ENCODE data around the gene ACSL6. TPM values are rescaled to one million over a fixed set of nuclear protein-coding genes. Genes with fewer than 3 reads are reported as not detected.

The ACSL6 gene
- total RNA-seq, 1 experiment from 2014 or later, result 0.06 TPM

DNA sequence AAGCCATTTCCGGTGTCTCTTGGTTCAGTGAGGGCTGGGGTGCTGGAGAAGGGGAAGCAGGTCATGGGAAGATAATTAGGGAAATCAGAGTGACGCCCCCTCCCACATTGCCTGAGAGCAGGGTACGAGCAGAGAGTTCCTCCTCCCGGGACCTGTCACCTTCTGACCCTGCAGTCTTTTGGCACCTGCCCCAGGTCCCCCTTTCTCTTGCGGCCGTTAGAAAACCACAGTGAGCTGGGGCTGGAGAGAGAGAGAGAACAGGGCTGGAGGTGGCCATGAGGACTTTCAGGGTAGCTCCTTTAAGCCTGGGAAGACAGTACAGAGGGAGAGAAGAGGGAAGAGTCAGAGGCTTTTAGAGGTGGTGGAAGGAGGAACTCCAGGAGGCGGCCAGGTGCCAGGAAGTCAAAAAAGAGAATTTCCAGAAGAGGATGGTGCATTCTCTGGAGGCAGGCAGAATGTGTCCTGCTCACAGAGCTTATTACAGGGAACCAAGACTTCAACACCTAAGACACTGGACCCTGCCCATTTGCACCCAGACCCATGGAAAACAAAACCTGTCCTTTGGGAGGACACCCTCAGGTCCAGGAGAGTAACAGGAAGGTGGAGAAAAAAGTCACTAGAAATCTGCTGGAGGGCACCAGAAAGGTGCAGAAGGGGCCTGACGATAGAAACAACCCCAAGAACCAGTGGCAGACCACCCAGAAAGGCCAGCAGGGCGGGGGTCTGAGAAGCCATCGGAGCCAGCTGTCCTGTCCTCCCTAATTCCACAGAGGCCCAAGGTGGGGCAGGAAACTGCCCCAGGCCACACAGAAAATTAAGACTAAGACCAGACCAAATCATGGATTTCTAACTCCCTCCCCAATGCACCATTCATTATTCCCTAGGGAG lies 6.5 kb upstream of the ACSL6 start:
- DNase-seq (ENCODE audit: low read depth), result no peak

DNA sequence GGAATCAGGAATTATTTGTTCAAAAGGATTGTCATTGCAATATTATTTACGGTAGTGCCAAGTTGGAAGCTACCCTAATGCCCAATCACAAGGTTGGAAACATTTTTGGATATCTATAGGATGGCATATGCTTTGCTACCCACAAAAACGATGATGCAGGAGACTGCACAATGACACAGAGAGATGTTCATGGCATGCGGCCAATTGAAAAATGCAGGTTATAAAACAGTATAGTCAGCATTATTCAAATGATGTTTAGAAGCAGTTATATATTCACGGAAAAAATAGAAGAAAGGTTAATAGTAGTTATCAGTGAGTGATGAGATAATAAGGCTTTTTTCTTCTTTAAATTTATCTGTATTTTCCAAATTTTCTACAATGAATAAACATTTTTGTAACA lies 5.9 kb upstream of the ACSL6 start:
- no peak for DNase-seq (ENCODE audit: low read depth)

DNA sequence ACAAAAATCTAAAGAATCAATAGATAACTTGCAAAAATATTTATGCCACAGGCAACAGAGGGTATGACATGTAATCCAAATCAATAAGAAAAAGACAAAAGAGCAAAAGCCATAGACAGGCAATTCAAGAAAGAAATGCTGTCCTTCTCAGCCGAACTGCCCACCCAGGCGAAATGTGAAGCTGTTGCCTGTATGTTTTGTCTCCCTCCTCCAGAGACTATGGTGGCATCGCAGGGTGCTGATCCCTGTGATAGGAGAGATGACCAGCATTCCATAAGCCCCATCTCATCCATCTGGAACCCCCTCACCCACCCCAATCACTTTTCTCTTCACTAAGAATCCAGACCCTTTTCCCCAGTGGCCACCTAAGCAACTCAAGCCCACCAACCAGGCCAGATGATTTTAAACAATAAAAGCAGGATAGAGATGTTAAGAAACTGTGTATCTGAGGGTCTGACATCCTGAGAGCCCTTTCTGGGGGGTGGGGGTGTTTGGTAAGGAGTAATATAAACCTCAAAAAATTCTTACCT lies 5.3 kb upstream of the ACSL6 start:
- DNase-seq (ENCODE audit: low read depth), result no peak

DNA sequence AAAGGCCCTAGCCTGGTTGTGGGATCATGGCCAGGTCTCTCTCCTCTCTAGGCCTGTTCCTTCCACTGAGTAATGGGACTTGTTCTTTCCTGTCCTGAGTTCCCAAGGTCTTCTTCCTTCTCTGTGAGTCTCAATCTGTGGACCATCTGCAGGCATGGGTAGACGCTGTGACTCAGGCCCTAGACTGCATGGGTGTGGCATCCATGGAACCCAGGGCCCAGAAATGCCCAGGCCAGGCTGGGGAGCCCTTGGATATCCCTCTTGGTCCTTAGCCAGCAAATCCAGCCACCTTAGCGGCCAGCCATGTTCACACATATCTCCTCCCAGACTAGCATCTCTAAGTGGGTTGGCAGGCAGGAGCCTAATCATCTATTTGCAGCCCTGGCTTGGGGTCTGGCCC lies 2.3 kb upstream of the ACSL6 start:
- no peak for DNase-seq (ENCODE audit: low read depth)

DNA sequence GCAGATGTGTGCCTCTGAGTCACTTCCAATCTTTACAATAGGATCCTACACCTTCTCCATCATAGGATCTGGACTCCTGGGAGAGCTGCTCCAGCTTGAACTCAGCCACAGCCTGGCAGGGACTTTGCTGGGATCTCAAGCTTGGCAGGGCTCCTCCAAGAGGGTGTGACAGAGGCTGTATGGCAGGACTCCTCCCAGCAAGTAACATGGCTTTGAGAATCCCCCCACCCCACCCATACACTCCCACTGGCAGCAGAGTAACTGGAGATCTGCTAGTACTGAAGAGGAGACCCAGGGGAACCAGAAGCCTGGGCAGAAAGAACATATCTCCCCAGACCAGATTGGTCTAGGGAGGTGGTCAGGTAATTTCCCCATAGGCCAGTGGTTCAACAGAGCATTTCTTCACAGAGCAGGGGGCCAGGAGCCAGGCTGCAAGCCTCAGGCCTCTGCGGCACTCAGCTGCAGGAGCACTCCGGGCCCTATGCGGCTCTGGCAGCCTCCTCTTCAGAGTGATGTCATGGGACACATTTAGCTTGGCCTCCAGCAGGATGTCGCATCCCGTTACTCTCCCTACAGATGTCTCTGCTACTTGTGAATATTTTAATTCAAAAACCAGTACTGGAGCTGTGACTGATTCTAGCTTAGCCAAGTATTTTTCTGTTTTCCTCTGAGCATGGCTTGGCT lies 1.7 kb upstream of the ACSL6 start:
- DNase-seq (ENCODE audit: low read depth), result no peak

DNA sequence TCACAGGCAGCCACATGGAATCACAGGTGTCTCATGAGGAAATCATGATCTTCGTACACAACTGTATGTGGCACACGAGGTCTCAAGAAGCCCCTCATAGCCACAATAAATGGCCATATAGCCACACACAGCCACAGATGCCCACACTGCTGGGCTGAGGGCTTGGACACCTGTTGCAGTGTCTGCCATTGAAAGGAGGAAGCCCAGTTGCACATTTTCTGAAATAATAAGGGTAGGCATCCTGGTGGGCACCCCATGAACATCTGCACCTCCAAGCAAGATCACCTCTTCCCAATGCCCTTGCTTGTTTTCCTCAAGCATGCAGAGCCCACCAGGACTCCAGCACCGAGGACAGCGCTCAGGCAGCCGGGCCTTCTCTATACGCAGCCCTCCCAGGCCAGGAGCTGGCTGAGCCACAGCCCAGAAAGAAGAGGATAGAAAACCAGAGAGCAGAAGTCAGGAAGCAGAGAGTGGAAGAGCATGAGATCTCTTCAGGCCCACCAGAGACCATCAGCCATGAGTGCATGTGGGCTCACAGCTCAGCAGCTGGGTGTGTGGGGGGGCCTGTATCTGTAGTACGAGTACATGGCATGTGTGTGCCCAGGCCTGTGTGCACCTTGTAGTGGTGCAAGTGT lies 1.0 kb upstream of the ACSL6 start:
- peak; percentile 50 for DNase-seq (ENCODE audit: low read depth)

DNA sequence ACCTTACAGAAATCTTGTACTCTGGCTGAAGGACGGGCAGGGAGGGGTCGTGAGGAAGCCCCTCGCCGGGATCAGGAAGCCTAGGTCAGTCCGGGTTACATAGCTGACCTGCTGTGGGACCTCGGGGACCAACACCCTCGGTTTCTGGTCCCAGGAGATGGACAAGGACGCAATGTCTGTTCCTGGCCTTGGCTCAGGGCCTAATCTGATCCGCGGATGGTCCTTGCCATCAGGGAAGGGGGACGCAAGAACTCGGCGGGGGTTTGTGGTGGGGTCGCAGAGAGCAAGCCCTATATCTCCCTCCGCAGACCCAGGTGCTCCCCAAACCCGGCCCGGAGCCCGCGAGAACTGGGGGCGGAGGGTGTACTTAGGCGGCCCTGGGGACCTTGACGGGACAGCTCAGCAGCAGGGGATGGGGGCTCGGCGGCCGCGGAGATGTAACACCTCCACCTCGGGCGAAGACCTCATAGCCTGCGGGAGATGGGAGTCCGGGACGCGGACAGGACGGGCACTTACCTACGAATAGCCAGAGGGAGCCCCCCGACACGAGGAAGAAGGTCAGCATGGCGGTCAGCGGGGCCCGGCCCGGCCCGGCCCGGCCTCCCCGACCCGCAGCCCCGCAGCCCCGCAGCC lies 353 bp downstream of the ACSL6 start:
- no peak for DNase-seq (ENCODE audit: low read depth)

DNA sequence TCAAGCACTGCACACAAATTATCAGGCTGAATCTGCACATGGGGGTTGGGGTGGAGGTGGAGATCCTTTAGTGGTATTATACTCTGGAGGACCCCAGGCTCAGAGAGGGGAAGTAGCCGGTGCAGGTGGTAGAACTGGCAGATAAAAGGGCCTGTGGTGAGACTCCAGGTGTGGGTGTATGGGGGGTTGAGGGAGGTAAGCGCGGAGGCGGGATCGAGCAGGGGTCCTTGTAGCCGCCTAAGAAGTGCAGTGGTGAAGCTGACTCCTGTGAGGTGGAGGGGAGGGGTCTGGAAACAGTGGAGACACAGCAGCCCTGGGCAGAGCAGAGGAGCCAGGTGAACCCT lies 841 bp downstream of the ACSL6 start:
- no peak for DNase-seq (ENCODE audit: low read depth)

DNA sequence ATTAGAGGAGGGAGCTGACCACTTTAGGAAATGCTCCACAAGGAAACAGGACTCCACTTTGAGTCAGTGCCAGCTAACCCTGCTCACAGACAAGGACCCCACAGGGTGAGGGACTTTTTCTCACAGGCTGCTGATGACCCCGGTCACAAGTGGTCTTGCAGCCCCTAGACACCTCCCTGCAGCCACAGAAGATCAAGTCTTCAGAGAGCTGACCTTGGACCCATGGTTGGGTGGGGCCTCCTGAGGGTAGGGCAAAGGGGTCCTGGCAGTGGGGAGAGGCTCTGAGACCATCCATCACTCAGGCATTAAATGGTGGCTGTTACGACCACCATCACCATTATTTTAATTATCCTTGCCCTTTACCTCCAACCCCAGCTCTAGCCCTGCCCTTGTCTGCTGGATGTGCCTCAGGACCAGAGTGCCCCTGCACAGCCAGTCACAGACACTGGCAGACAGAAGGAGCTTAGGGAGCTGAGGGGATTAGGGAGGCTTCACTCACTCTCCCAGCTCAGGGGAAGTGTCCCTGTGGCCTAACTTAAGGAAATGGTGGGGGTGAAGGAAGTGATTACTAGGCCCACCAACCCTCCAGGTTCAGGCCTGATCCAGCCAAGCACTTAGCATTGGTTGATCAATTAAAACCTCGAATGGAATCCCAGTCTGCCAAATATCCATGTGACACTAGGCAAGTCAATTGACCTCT lies 1.6 kb downstream of the ACSL6 start:
- DNase-seq (ENCODE audit: low read depth), result no peak

DNA sequence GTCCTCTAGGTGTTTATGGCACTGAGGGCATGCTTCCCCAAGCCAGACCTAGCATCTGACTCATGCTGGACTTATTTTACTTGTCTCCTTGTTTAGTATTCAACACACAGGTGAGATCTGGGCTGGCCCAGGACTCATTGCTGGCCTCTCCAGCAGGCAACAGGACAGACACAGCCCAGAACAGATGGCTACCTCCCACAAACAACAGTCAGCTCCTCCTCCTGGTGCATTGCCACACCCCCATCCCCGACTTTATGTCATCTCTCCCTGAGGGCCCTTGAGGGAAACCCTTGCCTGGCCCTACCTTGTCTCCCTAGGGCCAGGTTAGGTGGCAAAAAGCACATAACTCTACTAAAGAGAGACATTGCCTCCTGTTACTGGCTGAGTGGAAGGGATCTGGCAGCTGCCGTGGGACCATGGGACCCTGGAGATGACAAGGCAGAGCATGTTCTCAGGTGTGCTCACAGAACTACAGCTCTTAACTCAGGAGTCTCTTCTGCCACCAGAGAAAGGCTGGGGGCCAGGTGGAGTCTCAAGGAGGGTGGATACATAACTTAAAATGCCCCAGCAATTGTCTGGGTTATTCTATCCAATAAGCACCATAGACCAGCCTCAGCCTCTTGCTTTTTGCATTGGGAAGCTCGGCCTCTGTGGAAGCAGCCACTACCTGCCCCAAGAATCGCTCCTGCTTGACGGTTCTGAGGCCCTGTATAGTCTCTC lies 2.3 kb downstream of the ACSL6 start:
- DNase-seq (ENCODE audit: low read depth), result no peak

DNA sequence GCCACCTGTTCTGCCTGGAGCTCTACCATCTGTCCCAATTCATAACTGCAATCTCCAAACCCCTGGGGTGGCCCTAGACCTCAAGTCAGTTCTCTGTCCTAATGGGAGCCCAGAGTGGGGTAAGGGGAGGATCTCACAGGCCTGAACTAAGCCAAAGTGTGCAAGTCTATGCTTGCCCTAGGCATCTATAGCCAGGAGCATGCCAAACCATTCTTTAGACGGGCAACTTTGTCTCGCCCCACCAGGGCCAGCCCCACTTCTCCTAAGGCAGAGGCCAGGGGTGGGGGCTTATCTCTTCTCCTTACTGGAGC lies 3.3 kb downstream of the ACSL6 start:
- no peak for DNase-seq (ENCODE audit: low read depth)

DNA sequence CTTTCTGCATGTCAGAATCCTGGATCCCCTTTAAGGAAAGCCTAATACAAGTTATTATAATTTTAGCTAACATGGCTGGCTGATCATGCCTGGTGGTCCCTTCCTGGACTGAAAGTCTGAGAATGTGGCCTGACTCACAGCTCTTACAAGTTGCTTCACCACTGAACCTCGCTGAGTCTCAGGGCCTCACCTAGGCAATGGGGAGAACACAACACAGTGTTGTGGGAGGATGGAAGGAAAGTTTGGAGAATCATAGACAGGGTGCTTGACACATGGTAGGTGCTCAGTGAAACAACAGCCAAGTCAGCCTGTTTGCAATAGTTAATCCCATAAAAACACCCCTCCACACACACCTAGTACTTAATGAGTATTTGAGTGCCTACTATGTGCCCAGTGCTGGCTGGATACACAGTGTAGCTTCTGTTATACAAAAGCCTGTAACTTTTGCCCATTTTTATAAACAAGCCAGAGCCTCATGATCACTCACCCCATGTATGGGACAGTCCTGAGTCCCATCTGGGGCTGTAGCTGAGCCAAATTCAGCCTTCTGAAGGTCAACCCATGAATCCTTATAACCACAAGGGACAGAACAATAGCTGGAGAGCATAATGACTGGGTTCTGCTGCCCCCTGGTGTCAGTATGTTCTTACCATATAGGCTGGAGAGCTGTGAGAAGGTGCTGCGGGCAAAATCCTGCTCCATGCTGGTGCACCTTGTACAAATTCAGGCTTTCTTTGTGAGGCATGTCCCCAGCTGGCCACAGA lies 3.9 kb downstream of the ACSL6 start:
- peak; percentile 58 for DNase-seq (ENCODE audit: low read depth)

DNA sequence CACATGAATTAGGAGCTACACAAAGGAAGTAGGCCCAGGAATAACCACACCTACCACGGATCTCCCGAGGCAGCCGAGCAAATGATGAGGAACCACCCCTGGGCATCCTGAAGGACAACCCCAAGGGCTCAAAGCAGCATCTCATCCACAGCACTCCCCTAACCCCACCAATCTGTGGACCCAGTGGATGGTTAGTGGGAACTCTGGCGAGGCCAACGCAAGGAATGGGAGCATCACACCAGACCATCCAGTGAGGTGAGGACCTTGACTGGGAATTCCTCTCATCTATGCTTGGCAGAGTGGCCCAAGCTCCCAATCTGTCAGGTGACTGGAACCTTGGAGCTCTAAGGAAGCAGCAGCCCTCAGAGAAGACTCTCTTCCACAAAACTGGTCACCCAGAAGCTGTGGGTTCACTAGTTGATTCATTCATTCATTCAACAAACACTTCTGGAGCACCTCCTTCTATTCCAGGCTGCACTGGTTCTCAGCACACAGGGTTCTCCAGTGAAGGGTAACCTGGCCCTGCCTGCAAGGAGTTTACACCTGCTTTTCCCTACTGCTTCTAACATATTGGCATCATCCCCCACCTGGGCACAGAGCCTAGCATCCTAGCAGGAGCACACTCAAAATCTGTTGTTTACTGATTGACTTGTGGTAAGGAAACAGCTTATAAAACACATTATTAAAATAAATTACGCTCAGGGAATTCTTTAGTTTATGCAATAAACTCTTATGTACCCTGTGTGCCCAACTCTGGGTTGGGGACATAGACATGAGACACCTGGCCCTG lies 4.9 kb downstream of the ACSL6 start:
- no peak for DNase-seq (ENCODE audit: low read depth)

DNA sequence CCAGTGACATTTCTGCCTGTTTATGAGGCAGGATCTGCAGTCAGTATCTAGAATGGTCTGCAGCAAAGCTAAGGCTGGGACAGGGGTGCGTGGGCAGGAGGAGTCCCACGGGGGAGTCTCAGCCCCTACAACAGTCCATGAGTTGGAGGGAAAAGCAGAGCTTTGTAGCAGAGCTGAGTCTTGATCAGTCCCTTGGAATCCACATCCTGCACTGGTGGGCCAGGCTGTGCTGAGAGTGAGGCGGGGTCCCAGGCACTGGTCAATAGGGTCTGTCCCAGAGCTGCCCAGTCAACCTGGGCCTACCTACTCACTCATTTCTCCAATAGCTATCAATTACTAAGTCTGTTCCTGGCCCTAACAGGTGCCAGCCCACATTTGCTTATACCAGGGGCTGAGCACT lies 5.9 kb downstream of the ACSL6 start:
- no peak for DNase-seq (ENCODE audit: low read depth)

DNA sequence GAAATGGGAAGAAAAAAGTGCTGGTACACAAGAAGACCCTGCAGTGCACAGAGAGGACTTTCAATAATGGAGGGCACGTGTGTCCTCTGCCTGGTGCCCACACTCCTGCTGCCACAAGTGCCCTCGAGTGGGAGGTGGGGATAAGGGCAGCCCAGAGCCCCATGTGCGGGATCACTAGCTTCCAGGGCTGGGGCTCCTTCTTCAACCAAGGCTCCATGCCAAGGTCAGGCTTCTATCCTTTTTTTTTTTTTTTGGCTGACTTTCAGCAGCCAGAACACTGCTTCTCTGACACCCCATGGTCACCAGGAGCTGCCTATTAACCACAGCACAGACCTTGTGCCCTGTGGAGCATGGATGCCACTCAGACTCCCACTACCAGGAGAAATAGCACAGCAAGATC lies 7.5 kb downstream of the ACSL6 start:
- DNase-seq (ENCODE audit: low read depth), result no peak

DNA sequence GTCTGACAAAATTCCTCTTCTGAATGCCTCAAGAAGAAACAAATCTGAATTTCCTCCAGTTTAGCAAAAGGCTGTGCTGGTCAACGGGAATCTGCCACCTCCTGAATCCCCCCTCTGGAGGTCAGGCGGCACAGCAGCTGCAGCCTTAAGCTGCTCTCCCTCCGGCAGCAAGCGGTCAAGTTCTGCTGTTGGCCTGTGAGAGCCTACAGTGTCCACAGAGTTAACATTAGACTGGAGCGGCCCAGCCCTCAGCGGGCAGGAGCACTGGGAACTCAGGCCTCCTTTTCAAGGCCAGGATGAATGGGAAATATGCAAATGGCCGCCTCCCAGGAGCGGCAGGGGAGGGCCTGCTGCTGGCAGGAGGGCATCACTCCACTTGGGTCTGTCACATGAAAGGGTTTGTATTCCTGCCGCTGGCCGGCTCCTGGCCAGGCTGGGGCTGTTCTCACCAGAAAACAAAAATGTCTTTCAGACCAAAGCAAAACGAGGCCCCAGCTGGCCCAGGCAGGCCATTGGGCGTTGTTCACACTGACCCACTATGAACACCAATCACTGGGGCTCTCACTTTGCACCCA lies 8.2 kb downstream of the ACSL6 start:
- DNase-seq (ENCODE audit: low read depth), result no peak

DNA sequence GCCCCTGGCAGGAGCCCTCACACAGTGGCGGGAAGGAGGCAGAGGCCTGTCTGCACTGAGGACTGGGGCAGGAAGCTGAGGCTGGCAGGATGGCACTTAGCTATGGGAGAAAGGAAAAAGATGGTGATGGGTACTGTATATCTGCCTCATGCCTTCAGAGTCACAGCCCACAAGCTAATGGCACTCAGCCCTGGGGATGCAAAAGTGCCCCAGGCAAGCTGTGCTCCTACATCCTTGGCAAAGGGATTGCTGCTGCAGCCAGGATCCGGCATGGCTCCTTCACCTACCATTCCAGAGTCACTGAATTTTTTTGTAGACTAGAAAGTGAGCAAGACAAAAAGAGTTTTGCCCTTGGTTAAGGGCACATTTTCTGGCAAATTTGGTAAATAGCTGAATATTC lies 8.7 kb downstream of the ACSL6 start:
- no peak for DNase-seq (ENCODE audit: low read depth)

DNA sequence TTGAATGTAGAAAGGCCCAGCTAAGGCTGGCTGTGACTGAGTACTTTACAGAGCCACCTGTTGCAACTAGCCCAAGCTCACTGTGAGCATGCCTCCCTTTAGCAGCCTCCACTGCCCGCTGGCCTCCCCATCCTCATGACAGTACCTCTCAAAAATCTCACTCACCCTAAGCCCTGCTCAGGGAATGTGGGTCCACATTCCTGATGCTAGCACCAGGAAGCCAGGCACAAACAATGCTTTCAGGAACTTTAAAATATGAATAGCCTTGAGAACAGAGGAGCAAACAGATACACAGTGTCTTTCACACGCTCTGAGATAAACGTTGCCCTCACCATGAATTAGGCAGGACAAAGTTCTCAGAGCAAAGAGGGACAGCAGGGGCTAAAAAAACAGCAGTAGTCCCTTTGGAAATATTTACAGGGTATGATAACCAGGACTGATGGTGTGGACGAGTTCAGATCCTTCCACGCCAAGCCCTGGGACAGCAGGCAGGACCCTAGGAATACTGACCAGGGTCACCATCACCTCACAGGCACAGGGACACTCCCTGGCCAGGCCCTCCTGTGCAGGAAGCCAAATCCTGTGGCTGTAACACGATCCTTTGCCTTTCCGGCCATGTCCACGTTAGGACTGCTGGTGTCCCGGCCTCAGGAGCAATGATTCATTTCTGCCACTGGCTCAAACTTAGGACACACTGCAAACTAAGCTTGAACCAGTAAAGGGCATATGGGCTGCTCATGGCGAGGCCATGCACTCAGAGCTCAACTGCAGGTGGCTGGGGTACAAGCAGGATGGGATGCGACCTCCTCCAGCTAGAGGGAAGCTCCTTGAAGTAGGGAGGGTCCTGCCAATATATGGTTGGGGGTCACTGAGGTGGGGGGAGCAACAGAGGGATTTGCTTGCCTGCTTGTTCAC lies 9.6 kb downstream of the ACSL6 start:
- peak; percentile 75 for DNase-seq (ENCODE audit: low read depth)
